ENCODE results near the gene CDH11. TPM values are rescaled to one million over a fixed set of nuclear protein-coding genes. Genes with fewer than 3 reads are reported as not detected.

CDH11 gene
- total and polyA plus RNA-seq, 4 donors = 0.72 to 5.3 (median 1.9) TPM

GRCh38 chr16:65116216-65116615, 5.6 kb downstream of the CDH11 start:
- no peak for TF ChIP-seq FOXA2 (IDR thresholded peaks at IDR 0.05)
- no peak for TF ChIP-seq ATF3 (IDR thresholded peaks at IDR 0.05)
- no peak for TF ChIP-seq NR2F2 (IDR thresholded peaks at IDR 0.05)
- no peak for TF ChIP-seq CTCF (IDR thresholded peaks at IDR 0.05; ENCODE audit: low read depth, low read length, missing input control)
- no peak for TF ChIP-seq TAF1 (conservative IDR thresholded peaks at IDR 0.05)
- TF ChIP-seq MAX (IDR thresholded peaks at IDR 0.05) = no peak
- H3K27ac ChIP-seq (ENCODE audit: low read depth in 1 of 2, low read length in 2 of 2) = no peak overlapping the region
- H3K9ac ChIP-seq (ENCODE audit: low read depth in 1 of 2, low read length in 2 of 2) = no peak overlapping the region
- WGBS = 60% methylated on average over 4 of the region's 4 CpGs
- DNase-seq (ENCODE audit: low spot score) = no peak
- peaks cover 0 to 3% (median 1%) of the 10 kb centered on the region in 4 donors for H3K27me3 ChIP-seq (ENCODE audit: control insufficient read depth in 4 of 4, insufficient read depth in 4 of 4, low read length in 3 of 4)
- no peaks in the 10 kb centered on the region for H3K9me3 ChIP-seq (ENCODE audit: control insufficient read depth in 4 of 4, low read length in 3 of 4)
- H3K36me3 ChIP-seq (ENCODE audit: control insufficient read depth in 4 of 4, insufficient read depth in 3 of 4, low read depth in 1 of 4, low read length in 3 of 4) = no peaks in the 10 kb centered on the region
- H3K4me1 ChIP-seq (ENCODE audit: control insufficient read depth in 4 of 4, insufficient read depth in 4 of 4, low read length in 3 of 4) = peaks cover 1 to 5% (median 3%) of the 10 kb centered on the region in 4 donors
- no peak overlapping the region for H3K4me3 ChIP-seq (ENCODE audit: low read depth in 1 of 3, low read length in 3 of 3)

GRCh38 chr16:65114527-65114926, 7.3 kb downstream of the CDH11 start:
- no peaks in the 10 kb centered on the region for H3K9me3 ChIP-seq (ENCODE audit: control insufficient read depth in 4 of 4, low read length in 3 of 4)
- TF ChIP-seq SP1 (IDR thresholded peaks at IDR 0.05) = no peak
- TF ChIP-seq FOXA1 (IDR thresholded peaks at IDR 0.05) = no peak
- no peak for TF ChIP-seq MAX (IDR thresholded peaks at IDR 0.05)
- no peak for TF ChIP-seq YY1 (IDR thresholded peaks at IDR 0.05)
- peaks cover 0 to 3% (median 0%) of the 10 kb centered on the region in 4 donors for H3K4me1 ChIP-seq (ENCODE audit: control insufficient read depth in 4 of 4, insufficient read depth in 4 of 4, low read length in 3 of 4)
- no peak overlapping the region for H3K9ac ChIP-seq (ENCODE audit: low read depth in 1 of 2, low read length in 2 of 2)
- no peak for DNase-seq (ENCODE audit: low spot score)
- WGBS = 83% methylated on average over 9 of the region's 9 CpGs
- no peak overlapping the region for H3K4me3 ChIP-seq (ENCODE audit: low read depth in 1 of 3, low read length in 3 of 3)
- peaks cover 0 to 4% (median 2%) of the 10 kb centered on the region in 4 donors for H3K27me3 ChIP-seq (ENCODE audit: control insufficient read depth in 4 of 4, insufficient read depth in 4 of 4, low read length in 3 of 4)
- no peak overlapping the region for H3K27ac ChIP-seq (ENCODE audit: low read depth in 1 of 2, low read length in 2 of 2)
- no peaks in the 10 kb centered on the region for H3K36me3 ChIP-seq (ENCODE audit: control insufficient read depth in 4 of 4, insufficient read depth in 3 of 4, low read depth in 1 of 4, low read length in 3 of 4)

- Histone ChIP-seq H3K4me3 (ENCODE audit: low read depth in 1 of 3, low read length in 3 of 3) (no peak overlapping the region), H3K9ac (ENCODE audit: low read depth in 1 of 2, low read length in 2 of 2) (no peak overlapping the region), H3K36me3 (ENCODE audit: control insufficient read depth in 4 of 4, insufficient read depth in 3 of 4, low read depth in 1 of 4, low read length in 3 of 4) (no peaks in the 10 kb centered on the region), H3K4me1 (ENCODE audit: control insufficient read depth in 4 of 4, insufficient read depth in 4 of 4, low read length in 3 of 4) (peaks cover 0 to 3% (median 0%) of the 10 kb centered on the region in 4 donors), H3K27me3 (ENCODE audit: control insufficient read depth in 4 of 4, insufficient read depth in 4 of 4, low read length in 3 of 4) (peaks cover 0 to 4% (median 0%) of the 10 kb centered on the region in 4 donors), H3K9me3 (ENCODE audit: control insufficient read depth in 4 of 4, low read length in 3 of 4) (no peaks in the 10 kb centered on the region), H3K27ac (ENCODE audit: low read depth in 1 of 2, low read length in 2 of 2) (no peak overlapping the region)
- DNase-seq (ENCODE audit: low spot score) = no peak
- WGBS = 86% methylated on average over 5 of the region's 5 CpGs
- no peak for TF ChIP-seq YY1 (IDR thresholded peaks at IDR 0.05)
- TF ChIP-seq EGR1 (IDR thresholded peaks at IDR 0.05; ENCODE audit: low read depth in 2 of 2) = no peak
- no peak for TF ChIP-seq MAX (IDR thresholded peaks at IDR 0.05)
- no peak for TF ChIP-seq ZBTB33 (IDR thresholded peaks at IDR 0.05)
- TF ChIP-seq TAF1 (conservative IDR thresholded peaks at IDR 0.05) = no peak
- no peak for TF ChIP-seq HNF4G (IDR thresholded peaks at IDR 0.05)
- TF ChIP-seq REST (IDR thresholded peaks at IDR 0.05) = no peak
- TF ChIP-seq FOXA1 (IDR thresholded peaks at IDR 0.05) = no peak
- TF ChIP-seq ATF3 (IDR thresholded peaks at IDR 0.05) = no peak
- TF ChIP-seq RAD21 (IDR thresholded peaks at IDR 0.05) = no peak
- no peak for TF ChIP-seq RXRA (IDR thresholded peaks at IDR 0.05)
- TF ChIP-seq GABPA (IDR thresholded peaks at IDR 0.05 in 1 of 2, conservative IDR thresholded peaks at IDR 0.05 in 1 of 2) = no peak
- no peak for TF ChIP-seq HNF4A (conservative IDR thresholded peaks at IDR 0.05)
- TF ChIP-seq NR2F2 (IDR thresholded peaks at IDR 0.05) = no peak
- no peak for TF ChIP-seq JUND (IDR thresholded peaks at IDR 0.05)
- TF ChIP-seq FOXA2 (IDR thresholded peaks at IDR 0.05) = no peak
- TF ChIP-seq SP1 (IDR thresholded peaks at IDR 0.05) = no peak
Observed at GRCh38 chr16:65113441-65113840, 8.4 kb downstream of the CDH11 start.

All from liver (tissue), 9 donors.